ENCODE results near the gene NOP53. TPM values are rescaled to one million over a fixed set of nuclear protein-coding genes. Genes with fewer than 3 reads are reported as not detected.

The NOP53 gene
- total and polyA plus RNA-seq, 8 donors, result 297 to 576 (median 392) TPM

- FAIRE-seq, result no peak
- TF ChIP-seq CTCF (IDR thresholded peaks at IDR 0.05), result no peak
- peak; percentile 87 to 96 (median 91) for DNase-seq
- peaks cover 0 to 15% (median 0%) of the 10 kb centered on the region in 3 donors for H3K36me3 ChIP-seq
- no peaks in the 10 kb centered on the region for H3K9me3 ChIP-seq
- peak overlapping the region in 3 of 4 donors; percentile 12 to 37 (median 36) for H3K4me3 ChIP-seq
- intact Hi-C loops (cut with DNase I), result no loop called here
- H3K4me1 ChIP-seq, result peaks cover 0 to 6% (median 0%) of the 10 kb centered on the region in 3 donors
- H3K27ac ChIP-seq, result peak overlapping the region; percentile 69 to 89 (median 78)
- peak; percentile 86 to 92 (median 89) for ATAC-seq
- no peaks in the 10 kb centered on the region for H3K27me3 ChIP-seq
- 28 to 37% methylated on average over 30 of the region's 30 CpGs for WGBS, 2 donors
Measured at GRCh38 chr19:47729799-47730520, 15.4 kb upstream of the NOP53 start.

GRCh38 chr19:47730521-47730889 lies 14.8 kb upstream of the NOP53 start:
- H3K9me3 ChIP-seq, result no peaks in the 10 kb centered on the region
- H3K27ac ChIP-seq, result peak overlapping the region; percentile 28 to 89 (median 77)
- no peak for TF ChIP-seq CTCF (IDR thresholded peaks at IDR 0.05)
- peaks cover 0 to 6% (median 0%) of the 10 kb centered on the region in 3 donors for H3K4me1 ChIP-seq
- no peak for ATAC-seq
- intact Hi-C loops (cut with DNase I), result no loop called here
- DNase-seq, result no peak
- no peak for FAIRE-seq
- H3K27me3 ChIP-seq, result no peaks in the 10 kb centered on the region
- WGBS, 2 donors, result 88 to 92% methylated on average over 8 of the region's 8 CpGs
- H3K36me3 ChIP-seq, result peaks cover 0 to 15% (median 0%) of the 10 kb centered on the region in 3 donors
- H3K4me3 ChIP-seq, result no peak overlapping the region

- no peak for DNase-seq
- Histone ChIP-seq H3K4me1 (peaks cover 0 to 6% (median 0%) of the 10 kb centered on the region in 3 donors), H3K4me3 (no peak overlapping the region), H3K27ac (peak overlapping the region in 1 of 4 donors; percentile 89), H3K9me3 (no peaks in the 10 kb centered on the region), H3K36me3 (peaks cover 0 to 14% (median 0%) of the 10 kb centered on the region in 3 donors), H3K27me3 (no peaks in the 10 kb centered on the region)
- intact Hi-C loops (cut with DNase I), result no loop called here
- no peak for TF ChIP-seq CTCF (IDR thresholded peaks at IDR 0.05)
- no peak for FAIRE-seq
- whole genome bisulfite sequencing, 2 donors, result 94 to 95% methylated on average over 8 of the region's 8 CpGs
- ATAC-seq, result no peak
Measured at GRCh38 chr19:47730910-47731309, 14.4 kb upstream of the NOP53 start.

GRCh38 chr19:47735131-47735530 lies 10.2 kb upstream of the NOP53 start:
- H3K36me3 ChIP-seq, result peaks cover 0 to 4% (median 0%) of the 10 kb centered on the region in 3 donors
- intact Hi-C loops (cut with DNase I), result no loop called here
- H3K9me3 ChIP-seq, result no peaks in the 10 kb centered on the region
- no peak overlapping the region for H3K27ac ChIP-seq
- no peak for ATAC-seq
- FAIRE-seq, result no peak
- 89 to 90% methylated on average over 4 of the region's 4 CpGs for WGBS, 2 donors
- H3K4me1 ChIP-seq, result no peaks in the 10 kb centered on the region
- no peak for TF ChIP-seq CTCF (IDR thresholded peaks at IDR 0.05)
- no peak for DNase-seq
- H3K4me3 ChIP-seq, result no peak overlapping the region
- no peaks in the 10 kb centered on the region for H3K27me3 ChIP-seq

Measured in pancreas (tissue), 10 donors.